Sigmoid colon (tissue), 7 donors: Measurements from ENCODE around the gene PLEKHA6. TPM values are rescaled to one million over a fixed set of nuclear protein-coding genes. Genes with fewer than 3 reads are reported as not detected.

Source experiments
- DNase-seq: peaks from one replicate; pipeline ENCODE4 v3.0.0-alpha.2; 2019
- H3K27ac ChIP-seq, 4 donors: fragments of 200-600 bp; sonication (generic); one replicate each; pipeline ENCODE4 v1.5.1; 2016 to 2019; ENCODE audit warnings: mild to moderate bottlenecking in 1 of 4
- H3K27me3 ChIP-seq, 3 donors: fragments of 200-600 bp; sonication (generic); one replicate each; pipeline ENCODE4 v1.5.1; 2019; ENCODE audit warnings: mild to moderate bottlenecking in 1 of 3
- H3K36me3 ChIP-seq, 4 donors: fragments of 200-600 bp; sonication (generic); one replicate each; pipeline ENCODE4 v1.5.1; 2016 to 2019
- H3K4me1 ChIP-seq, 4 donors: fragments of 200-600 bp; sonication (generic); one replicate each; pipeline ENCODE4 v1.5.1; 2017 to 2019
- H3K4me3 ChIP-seq, 4 donors: fragments of 200-600 bp; sonication (generic); one replicate each; pipeline ENCODE4 v1.5.1; 2017 to 2019; ENCODE audit warnings: mild to moderate bottlenecking in 2 of 4, moderate library complexity in 1 of 4
- H3K9me3 ChIP-seq, 4 donors: fragments of 200-600 bp in 3 of 4; sonication (generic) in 3 of 4; one replicate each; pipeline versions ENCODE4 v1.5.1 to v1.6.1; 2013 to 2019
- CTCF ChIP-seq, 4 experiments: fragments of 450-650 bp in 3 of 4; fragments of 200-600 bp in 1 of 4; IDR thresholded peaks; one replicate each; pipeline ENCODE4 v1.5.1; 2016 to 2019; ENCODE audit warnings: antibody characterized with exemption in 4 of 4, mild to moderate bottlenecking in 3 of 4, moderate library complexity in 2 of 4
- EP300 ChIP-seq, 4 donors: sonication (generic); formaldehyde crosslinking; IDR thresholded peaks; one replicate each; pipeline ENCODE4 v1.6.1; 2017; ENCODE audit warnings: antibody characterized with exemption in 4 of 4
- POLR2A ChIP-seq, 2 donors: fragments of 450-650 bp; IDR thresholded peaks; one replicate each; pipeline ENCODE4 v1.6.1; 2016; ENCODE audit warnings: antibody characterized with exemption in 2 of 2, mild to moderate bottlenecking in 2 of 2, moderate library complexity in 2 of 2
- POLR2AphosphoS5 ChIP-seq, 4 donors: sonication (generic); formaldehyde crosslinking; IDR thresholded peaks; one replicate each; pipeline ENCODE4 v1.6.1; 2017; ENCODE audit warnings: antibody characterized with exemption in 4 of 4
- WGBS, 2 donors: extraction: QIAGEN DNeasy Blood & Tissue Kit; methylation state at CpG; one replicate each; pipeline ENCODE4 v1.1.7; 2013; 5-methylcytosine and 5-hydroxymethylcytosine counted together
- intact Hi-C: fragments of 100-400 bp; cut with DNase I; formaldehyde crosslinking; loops from one replicate; pipeline ENCODE4 v1.15.1; 2023
- polyA plus RNA-seq, 3 donors: library from polyadenylated mRNA; stranded (reverse); fragments of 200-250 nt; gene quantifications; one replicate each; pipeline ENCODE4 v1.2.3, GENCODE V29; 2013
- total RNA-seq, 4 donors: library from RNA; depleted of rRNA; stranded (reverse); fragments of >200 nt; gene quantifications; one replicate each; pipeline ENCODE4 v1.1.0, GENCODE V29; 2016
- donor health status: healthy with polysubstance abuse.
- donor health status: Bipolar disorder and iron deficiency.
- donor health status: healthy.

Gene PLEKHA6
- total and polyA plus RNA-seq, 7 donors = 5.6 to 58.7 (median 15.0) TPM

GRCh38 chr1:204232526-204232925, 127.2 kb downstream of the PLEKHA6 start:
- no peak for DNase-seq
- no peak for TF ChIP-seq POLR2A (IDR thresholded peaks at IDR 0.05)
- TF ChIP-seq EP300 (IDR thresholded peaks at IDR 0.05) = no peak
- TF ChIP-seq POLR2AphosphoS5 (IDR thresholded peaks at IDR 0.05) = no peak
- no peak for TF ChIP-seq CTCF (IDR thresholded peaks at IDR 0.05)
- H3K27me3 ChIP-seq = no peaks in the 10 kb centered on the region
- H3K4me1 ChIP-seq = no peaks in the 10 kb centered on the region
- intact Hi-C loops = no loop called here
- H3K9me3 ChIP-seq = no peaks in the 10 kb centered on the region
- no peak overlapping the region for H3K4me3 ChIP-seq
- no peaks in the 10 kb centered on the region for H3K36me3 ChIP-seq
- H3K27ac ChIP-seq = no peak overlapping the region

GRCh38 chr1:204230211-204230610, 129.5 kb downstream of the PLEKHA6 start:
- Histone ChIP-seq H3K4me1 (no peaks in the 10 kb centered on the region), H3K36me3 (no peaks in the 10 kb centered on the region), H3K27me3 (no peaks in the 10 kb centered on the region), H3K4me3 (no peak overlapping the region), H3K9me3 (no peaks in the 10 kb centered on the region), H3K27ac (no peak overlapping the region)
- no peak for TF ChIP-seq POLR2A (IDR thresholded peaks at IDR 0.05)
- no peak for TF ChIP-seq CTCF (IDR thresholded peaks at IDR 0.05)
- TF ChIP-seq POLR2AphosphoS5 (IDR thresholded peaks at IDR 0.05) = no peak
- no peak for TF ChIP-seq EP300 (IDR thresholded peaks at IDR 0.05)
- 92 to 95% methylated on average over 14 of the region's 14 CpGs for WGBS, 2 donors
- no peak for DNase-seq
- intact Hi-C loops = no loop called here

- no peak for TF ChIP-seq POLR2AphosphoS5 (IDR thresholded peaks at IDR 0.05)
- intact Hi-C loops = no loop called here
- Histone ChIP-seq H3K9me3 (no peaks in the 10 kb centered on the region), H3K27ac (no peak overlapping the region), H3K4me3 (no peak overlapping the region), H3K27me3 (no peaks in the 10 kb centered on the region), H3K4me1 (no peaks in the 10 kb centered on the region), H3K36me3 (no peaks in the 10 kb centered on the region)
- WGBS, 2 donors = 96 to 97% methylated on average over 13 of the region's 13 CpGs
- no peak for DNase-seq
Measured at GRCh38 chr1:204228896-204229295, 130.8 kb downstream of the PLEKHA6 start.

GRCh38 chr1:204227996-204228785, 131.5 kb downstream of the PLEKHA6 start:
- H3K9me3 ChIP-seq = no peaks in the 10 kb centered on the region
- H3K4me3 ChIP-seq = no peak overlapping the region
- H3K27ac ChIP-seq = no peak overlapping the region
- no peaks in the 10 kb centered on the region for H3K36me3 ChIP-seq
- no peak for DNase-seq
- H3K4me1 ChIP-seq = no peaks in the 10 kb centered on the region
- TF ChIP-seq EP300 (IDR thresholded peaks at IDR 0.05) (no peak), POLR2A (IDR thresholded peaks at IDR 0.05) (no peak), CTCF (IDR thresholded peaks at IDR 0.05) (no peak), POLR2AphosphoS5 (IDR thresholded peaks at IDR 0.05) (no peak)
- H3K27me3 ChIP-seq = no peaks in the 10 kb centered on the region
- WGBS, 2 donors = 79 to 86% methylated on average over 20 of the region's 20 CpGs
- intact Hi-C loops = no loop called here

GRCh38 chr1:204227351-204227750, 132.4 kb downstream of the PLEKHA6 start:
- intact Hi-C loops = no loop called here
- H3K9me3 ChIP-seq = no peaks in the 10 kb centered on the region
- no peaks in the 10 kb centered on the region for H3K4me1 ChIP-seq
- no peak overlapping the region for H3K27ac ChIP-seq
- TF ChIP-seq POLR2A (IDR thresholded peaks at IDR 0.05) (no peak), POLR2AphosphoS5 (IDR thresholded peaks at IDR 0.05) (no peak), EP300 (IDR thresholded peaks at IDR 0.05) (no peak), CTCF (IDR thresholded peaks at IDR 0.05) (no peak)
- no peak for DNase-seq
- no peak overlapping the region for H3K4me3 ChIP-seq
- 93 to 96% methylated on average over 2 of the region's 2 CpGs for WGBS, 2 donors
- no peaks in the 10 kb centered on the region for H3K36me3 ChIP-seq
- H3K27me3 ChIP-seq = no peaks in the 10 kb centered on the region
